HepG2 (cell line): ENCODE measurements around the gene AHNAK. TPM values are rescaled to one million over a fixed set of nuclear protein-coding genes. Genes with fewer than 3 reads are reported as not detected.

Experiments
- ATAC-seq: fragments of 200-7000 bp; cut with Tn5 transposase; 3 replicates; pipeline ENCODE4 v1.9.1; 2020; ENCODE audit warnings: mild to moderate bottlenecking, moderate library complexity
- BruUV-seq: library from RNA; stranded (reverse); fragments of 400-500 nt; replicated peaks from 2 replicates; lab custom pipeline; 2021; lab: Mats Ljungman, UMichigan
- CTCF ChIA-PET: fragments of 300-600 bp; formaldehyde crosslinking; extraction: SDS; loops from one replicate; lab custom pipeline; 2021; ENCODE audit warnings: low total read pairs, inconsistent platforms, low intra/inter-chr PET ratio; lab: Yijun Ruan, JAX
- POLR2A ChIA-PET: fragments of 350-600 bp; sonication (Branson Sonifier 250); formaldehyde crosslinking; loops from one replicate; lab custom pipeline; 2020; ENCODE audit warnings: antibody characterized with exemption, inconsistent platforms; lab: Yijun Ruan, JAX
- DNase-seq: peaks from one replicate; pipeline ENCODE4 v3.0.0-alpha.2; 2015; ENCODE audit warnings: low spot score
- FAIRE-seq: peaks from 3 replicates; lab custom pipeline; 2011; peaks lifted over from hg19 to GRCh38; lab: Jason Lieb, UNC
- H2AFZ ChIP-seq: one replicate; pipeline ENCODE4 v1.6.1; 2011; ENCODE audit warnings: low read length, inconsistent platforms
- H3K27ac ChIP-seq: fragments of 300-600 bp; 3 replicates; pipeline ENCODE4 v1.8.0; 2011; ENCODE audit warnings: mixed run types, mild to moderate bottlenecking, mixed read lengths, low read length, inconsistent platforms; ENCODE audit not compliant: insufficient read depth; ENCODE audit errors: extremely low read length
- H3K27me3 ChIP-seq, 2 experiments: fragments of 200-600 bp in 1 of 2; 2 replicates in 1 of 2; 3 replicates in 1 of 2; pipeline versions ENCODE4 v1.6.0 to v1.8.0; 2011; ENCODE audit warnings: low read length in 2 of 2, mild to moderate bottlenecking in 2 of 2, moderate library complexity in 2 of 2, inconsistent platforms in 1 of 2; ENCODE audit not compliant: insufficient read depth in 2 of 2, control insufficient read depth in 1 of 2
- H3K36me3 ChIP-seq, 2 experiments: fragments of 200-600 bp in 1 of 2; replicated peaks in 1 of 2; 2 replicates in 1 of 2; 3 replicates in 1 of 2; pipeline versions ENCODE4 v1.5.1 to v1.8.0; 2011; ENCODE audit warnings: low read length in 2 of 2, inconsistent platforms in 1 of 2; ENCODE audit not compliant: insufficient read depth in 2 of 2, control insufficient read depth in 1 of 2
- H3K4me1 ChIP-seq: 2 replicates; pipeline ENCODE4 v1.5.1; 2012; ENCODE audit warnings: low read length, inconsistent platforms; ENCODE audit not compliant: insufficient read depth
- H3K4me2 ChIP-seq: 2 replicates; pipeline ENCODE4 v1.6.0; 2011; ENCODE audit warnings: low read depth, low read length, inconsistent platforms
- H3K4me3 ChIP-seq, 3 experiments: fragments of 200-600 bp in 1 of 3; sonication (generic), shearing (Covaris generic) in 1 of 3; replicated peaks in 1 of 3; 2 replicates each; pipeline ENCODE4 v1.5.1; 2011 to 2016; ENCODE audit warnings: low read length in 3 of 3, inconsistent platforms in 2 of 3, low read depth in 2 of 3, mild to moderate bottlenecking in 2 of 3, control low read depth in 1 of 3, mixed read lengths in 1 of 3; ENCODE audit not compliant: insufficient read depth in 1 of 3
- H3K79me2 ChIP-seq: one replicate; pipeline ENCODE4 v1.6.1; 2011; ENCODE audit warnings: low read length, inconsistent platforms; ENCODE audit not compliant: insufficient read depth
- H3K9ac ChIP-seq: 2 replicates; pipeline ENCODE4 v1.6.0; 2011; ENCODE audit warnings: mild to moderate bottlenecking, low read depth, low read length, inconsistent platforms; ENCODE audit not compliant: insufficient read depth
- H3K9me3 ChIP-seq: 2 replicates; pipeline ENCODE4 v1.5.1; 2012; ENCODE audit warnings: mild to moderate bottlenecking, low read length
- H4K20me1 ChIP-seq: 2 replicates; pipeline ENCODE4 v1.6.0; 2011; ENCODE audit warnings: inconsistent platforms, mild to moderate bottlenecking, low read length, moderate library complexity; ENCODE audit not compliant: insufficient read depth
- ADNP ChIP-seq: sonication (generic); formaldehyde crosslinking; IDR thresholded peaks from 2 replicates; pipeline ENCODE4 v1.4.0; 2020; ENCODE audit warnings: missing genetic modification reagents
- CBX5 ChIP-seq: sonication (generic); formaldehyde crosslinking; IDR thresholded peaks from 2 replicates; pipeline ENCODE4 v1.4.0; 2020; ENCODE audit warnings: missing genetic modification reagents, borderline replicate concordance
- DPF2 ChIP-seq: sonication (generic); formaldehyde crosslinking; IDR thresholded peaks from 2 replicates; pipeline ENCODE4 v1.4.0; 2020; ENCODE audit warnings: mild to moderate bottlenecking, low read depth, missing genetic modification reagents, borderline replicate concordance
- HNF1A ChIP-seq, 2 experiments: sonication (generic) in 1 of 2; formaldehyde crosslinking in 1 of 2; IDR thresholded peaks; 2 replicates each; pipeline versions ENCODE4 v1.4.0 to v1.6.1; 2016 to 2020; ENCODE audit warnings: borderline replicate concordance in 1 of 2, low read depth in 1 of 2, mild to moderate bottlenecking in 1 of 2, missing genetic modification reagents in 1 of 2
- MAZ ChIP-seq, 2 experiments: sonication (generic) in 1 of 2; formaldehyde crosslinking in 1 of 2; IDR thresholded peaks; 2 replicates each; pipeline versions ENCODE4 v1.5.0 to v1.6.1; 2012 to 2020; ENCODE audit warnings: low read depth in 2 of 2, mild to moderate bottlenecking in 2 of 2, borderline replicate concordance in 1 of 2, improper control_type of control experiment in 1 of 2, low read length in 1 of 2, missing genetic modification reagents in 1 of 2, moderate library complexity in 1 of 2
- NFE2 ChIP-seq: sonication (generic); formaldehyde crosslinking; IDR thresholded peaks from 2 replicates; pipeline ENCODE4 v1.4.0; 2020; ENCODE audit warnings: missing genetic modification reagents
- NFKB2 ChIP-seq: sonication (generic); formaldehyde crosslinking; IDR thresholded peaks from 2 replicates; pipeline ENCODE4 v1.4.0; 2020; ENCODE audit warnings: missing genetic modification reagents, borderline replicate concordance
- PAF1 ChIP-seq: IDR thresholded peaks from 2 replicates; pipeline ENCODE4 v1.6.1; 2016; ENCODE audit warnings: missing genetic modification reagents, missing compliant biosample characterization
- RAD51 ChIP-seq: fragments of 450-650 bp; IDR thresholded peaks from 2 replicates; pipeline ENCODE4 v1.6.1; 2016; ENCODE audit warnings: borderline replicate concordance
- TMF1 ChIP-seq: sonication (generic); formaldehyde crosslinking; IDR thresholded peaks from 2 replicates; pipeline ENCODE4 v1.8.1; 2022; ENCODE audit warnings: low read depth, missing genetic modification reagents
- ZNF205 ChIP-seq: IDR thresholded peaks from 2 replicates; pipeline ENCODE4 v1.6.1; 2018; ENCODE audit warnings: missing biosample characterization, missing genetic modification reagents
- ZNF274 ChIP-seq: sonication (generic); formaldehyde crosslinking; IDR thresholded peaks from 2 replicates; pipeline ENCODE4 v1.5.1; 2020; ENCODE audit warnings: mild to moderate bottlenecking, missing genetic modification reagents
- ZNF589 ChIP-seq: sonication (generic); formaldehyde crosslinking; conservative IDR thresholded peaks from 2 replicates; pipeline ENCODE4 v1.8.0; 2022; ENCODE audit warnings: mild to moderate bottlenecking, moderate library complexity, missing genetic modification reagents
- ZNF83 ChIP-seq: sonication (generic); formaldehyde crosslinking; IDR thresholded peaks from 2 replicates; pipeline ENCODE4 v1.4.0; 2020; ENCODE audit warnings: missing genetic modification reagents, mild to moderate bottlenecking, borderline replicate concordance
- WGBS: methylation state at CpG from one replicate; pipeline ENCODE4 v1.1.6; 2017; ENCODE audit warnings: low lambda C conversion rate; 5-methylcytosine and 5-hydroxymethylcytosine counted together
- in situ Hi-C: cut with HindIII; loops from 2 replicates; pipeline ENCODE4 v1.10.0; 2017; ENCODE audit warnings: low pct_unique_long_range_greater_than_20kb; ENCODE audit not compliant: extremely low pct_ligation_motif_present
- intact Hi-C: fragments of 100-400 bp; cut with micrococcal nuclease; formaldehyde crosslinking; loops from one replicate; pipeline ENCODE4 v1.10.0; 2022; ENCODE audit not compliant: unreplicated experiment
- polyA plus RNA-seq, 8 experiments: library from polyadenylated mRNA; depleted of rRNA in 3 of 8; stranded (reverse) in 7 of 8; unstranded in 1 of 8; fragments of >200 nt; fragmentation: Illumina TruSeq in 4 of 8; extraction: Trizol in 4 of 8; gene quantifications; 2 replicates each; pipeline versions ENCODE4 v1.2.1 to v1.2.3, GENCODE V29; 2011 to 2016; ENCODE audit warnings: low read depth in 4 of 8, missing spikeins in 1 of 8, mixed read lengths in 1 of 8; ENCODE audit not compliant: insufficient read depth in 1 of 8
- total RNA-seq, 5 experiments: library from RNA; depleted of rRNA; stranded (reverse); fragments of >200 nt; fragmentation: Illumina TruSeq; extraction: Trizol; gene quantifications; 2 replicates each; pipeline ENCODE4 v1.2.3, GENCODE V29; 2016; ENCODE audit warnings: low read depth in 1 of 5
- TF ChIP-seq, protein P1 (sequence below), 2 experiments: sonication (generic) in 1 of 2; formaldehyde crosslinking in 1 of 2; IDR thresholded peaks; 2 replicates each; pipeline versions ENCODE4 v1.6.1 to v1.9.0; 2014 to 2022; ENCODE audit warnings: antibody characterized with exemption in 1 of 2, borderline replicate concordance in 1 of 2, inconsistent platforms in 1 of 2, low read depth in 1 of 2, missing genetic modification reagents in 1 of 2

Gene AHNAK
- total and polyA plus RNA-seq, 2 of the 13 experiments (the other 11 are each of a cell fraction or from before 2014, with no cell fraction given) = 23.4 to 25.0 TPM

GRCh38 chr11:62494246-62494645 lies 52.4 kb downstream of the AHNAK start:
- H3K36me3 ChIP-seq = no peaks in the 10 kb centered on the region
- no TSS peak for BruUV-seq
- no peak for DNase-seq
- intact Hi-C loops (no loop called here), in situ Hi-C loops (no loop called here)
- CTCF ChIA-PET = no interaction called here
- H2AFZ ChIP-seq = no peak overlapping the region
- no peak overlapping the region for H3K27ac ChIP-seq
- no peak overlapping the region for H3K4me3 ChIP-seq
- H3K27me3 ChIP-seq = no peaks in the 10 kb centered on the region
- H3K9ac ChIP-seq = no peak overlapping the region
- no peaks in the 10 kb centered on the region for H3K9me3 ChIP-seq
- peaks cover 58% of the 10 kb centered on the region for H3K4me1 ChIP-seq
- no peaks in the 10 kb centered on the region for H3K79me2 ChIP-seq
- H4K20me1 ChIP-seq = no peaks in the 10 kb centered on the region
- POLR2A ChIA-PET = no interaction called here
- no peak for FAIRE-seq
- no peak overlapping the region for H3K4me2 ChIP-seq
- ATAC-seq = no peak
- 37% methylated on average over 4 of the region's 4 CpGs for WGBS
- no peak for TF ChIP-seq NFKB2 (CRISPR knock-in tag)
- no peak for TF ChIP-seq RAD51
- no peak for TF ChIP-seq MAZ (IDR thresholded peaks at IDR 0.05; ENCODE audit: borderline replicate concordance, low read depth, low read length)
- no peak for TF ChIP-seq MAZ (CRISPR knock-in tag; IDR thresholded peaks at IDR 0.05; ENCODE audit: low read depth)
- TF ChIP-seq, protein P1, sequence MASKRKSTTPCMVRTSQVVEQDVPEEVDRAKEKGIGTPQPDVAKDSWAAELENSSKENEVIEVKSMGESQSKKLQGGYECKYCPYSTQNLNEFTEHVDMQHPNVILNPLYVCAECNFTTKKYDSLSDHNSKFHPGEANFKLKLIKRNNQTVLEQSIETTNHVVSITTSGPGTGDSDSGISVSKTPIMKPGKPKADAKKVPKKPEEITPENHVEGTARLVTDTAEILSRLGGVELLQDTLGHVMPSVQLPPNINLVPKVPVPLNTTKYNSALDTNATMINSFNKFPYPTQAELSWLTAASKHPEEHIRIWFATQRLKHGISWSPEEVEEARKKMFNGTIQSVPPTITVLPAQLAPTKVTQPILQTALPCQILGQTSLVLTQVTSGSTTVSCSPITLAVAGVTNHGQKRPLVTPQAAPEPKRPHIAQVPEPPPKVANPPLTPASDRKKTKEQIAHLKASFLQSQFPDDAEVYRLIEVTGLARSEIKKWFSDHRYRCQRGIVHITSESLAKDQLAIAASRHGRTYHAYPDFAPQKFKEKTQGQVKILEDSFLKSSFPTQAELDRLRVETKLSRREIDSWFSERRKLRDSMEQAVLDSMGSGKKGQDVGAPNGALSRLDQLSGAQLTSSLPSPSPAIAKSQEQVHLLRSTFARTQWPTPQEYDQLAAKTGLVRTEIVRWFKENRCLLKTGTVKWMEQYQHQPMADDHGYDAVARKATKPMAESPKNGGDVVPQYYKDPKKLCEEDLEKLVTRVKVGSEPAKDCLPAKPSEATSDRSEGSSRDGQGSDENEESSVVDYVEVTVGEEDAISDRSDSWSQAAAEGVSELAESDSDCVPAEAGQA (IDR thresholded peaks at IDR 0.05; ENCODE audit: low read depth) = no peak
- TF ChIP-seq, protein P1 (CRISPR knock-in tag; IDR thresholded peaks at IDR 0.05; ENCODE audit: borderline replicate concordance) = no peak
- no peak for TF ChIP-seq ZNF83 (CRISPR knock-in tag)
- TF ChIP-seq ADNP = no peak
- TF ChIP-seq CBX5 (CRISPR knock-in tag) = no peak
- no peak for TF ChIP-seq TMF1 (CRISPR knock-in tag)
- TF ChIP-seq NFE2 (CRISPR knock-in tag) = no peak
- TF ChIP-seq HNF1A (IDR thresholded peaks at IDR 0.05; ENCODE audit: low read depth) = no peak
- no peak for TF ChIP-seq HNF1A (CRISPR knock-in tag; IDR thresholded peaks at IDR 0.05; ENCODE audit: borderline replicate concordance)
- no peak for TF ChIP-seq ZNF274 (CRISPR knock-in tag)
- TF ChIP-seq ZNF589 (CRISPR knock-in tag) = no peak
- TF ChIP-seq ZNF205 = no peak
- no peak for TF ChIP-seq PAF1 (CRISPR knock-in tag)
- no peak for TF ChIP-seq DPF2
